Right ventricle myocardium inferior (tissue), 1 donor: ENCODE results near the gene CHST15. TPM values are rescaled to one million over a fixed set of nuclear protein-coding genes. Genes with fewer than 3 reads are reported as not detected.

Experiments
- ATAC-seq: fragments of 200-7000 bp; cut with Tn5 transposase; one replicate; pipeline ENCODE4 v1.9.1; 2020; ENCODE audit warnings: mild to moderate bottlenecking, moderate library complexity
- DNase-seq: peaks from one replicate; pipeline ENCODE4 v3.0.0; 2021; ENCODE audit errors: missing footprints
- intact Hi-C: fragments of 100-400 bp; cut with DNase I; formaldehyde crosslinking; loops from one replicate; pipeline ENCODE4 v1.11.0; 2022
- long read RNA-seq: library from polyadenylated mRNA; unstranded; transcript quantifications from one replicate; pipeline ENCODE4 v2.0.0, GENCODE V29; 2021
- total RNA-seq: library from RNA; stranded (reverse); fragmentation: NEBNext Ultra II Directional; extraction: Animal tissue kit (Norgen Biotek cat#: 25700); gene quantifications from one replicate; pipeline ENCODE4 v1.2.1, GENCODE V29; 2021
- donor health status: DM: no; HTN: yes; CAD: no; lungs with severe emphysema.

CHST15 gene
- total RNA-seq: 3.8 TPM
- long read RNA-seq, partial matches to known transcripts: 1 of 1 reads
- long read RNA-seq, other reads (novel, unspliced or antisense): 0 of 1 reads

- intact Hi-C loops: no loop called here
- DNase-seq: no peak
- ATAC-seq: peak; percentile 41
Measured at GRCh38 chr10:124092860-124093773, at the start of gene CHST15. Gene CHST15 (minus strand): TSS chr10:124093598. CDS start chr10:124046212, 47,386 bp downstream.

- intact Hi-C loops: no loop called here
- ATAC-seq (no peak), DNase-seq (no peak)
Measured at GRCh38 chr10:124142960-124143359, 49.6 kb upstream of the CHST15 start.

GRCh38 chr10:124142006-124142739 lies 48.8 kb upstream of the CHST15 start:
- ATAC-seq (no peak), DNase-seq (no peak)
- intact Hi-C loops: no loop called here

GRCh38 chr10:124138883-124139348 lies 45.5 kb upstream of the CHST15 start:
- peak; percentile 30 for ATAC-seq
- intact Hi-C loops: no loop called here

GRCh38 chr10:124138195-124138882 lies 44.9 kb upstream of the CHST15 start:
- intact Hi-C loops: no loop called here
- DNase-seq: no peak

More at GRCh38 chr10:124138883-124139348, 45.5 kb upstream of the CHST15 start:
- no peak for DNase-seq

GRCh38 chr10:124134251-124134893 lies 41.0 kb upstream of the CHST15 start:
- intact Hi-C loops: no loop called here
- ATAC-seq (no peak), DNase-seq (no peak)

More at GRCh38 chr10:124138195-124138882, 44.9 kb upstream of the CHST15 start:
- ATAC-seq: peak; percentile 71

GRCh38 chr10:124132876-124133275 lies 39.5 kb upstream of the CHST15 start:
- intact Hi-C loops: no loop called here
- ATAC-seq (no peak), DNase-seq (no peak)

- intact Hi-C loops: no loop called here
- no peak for ATAC-seq
- DNase-seq: no peak
Measured at GRCh38 chr10:124132306-124132705, 38.9 kb upstream of the CHST15 start.

- intact Hi-C loops: no loop called here
- ATAC-seq: no peak
- DNase-seq: no peak
Measured at GRCh38 chr10:124131172-124131571, 37.8 kb upstream of the CHST15 start.

- intact Hi-C loops: no loop called here
- ATAC-seq: no peak
- no peak for DNase-seq
Measured at GRCh38 chr10:124130198-124130900, 37.0 kb upstream of the CHST15 start.

GRCh38 chr10:124129471-124129870 lies 36.1 kb upstream of the CHST15 start:
- intact Hi-C loops: no loop called here

GRCh38 chr10:124128811-124129145 lies 35.4 kb upstream of the CHST15 start:
- ATAC-seq: no peak
- DNase-seq: no peak
- intact Hi-C loops: no loop called here

More at GRCh38 chr10:124129471-124129870, 36.1 kb upstream of the CHST15 start:
- no peak for DNase-seq
- ATAC-seq: no peak

- DNase-seq: no peak
- intact Hi-C loops: no loop called here
- ATAC-seq: no peak
Measured at GRCh38 chr10:124127965-124128810, 34.8 kb upstream of the CHST15 start.

GRCh38 chr10:124127563-124127962 lies 34.2 kb upstream of the CHST15 start:
- ATAC-seq: no peak
- no peak for DNase-seq
- intact Hi-C loops: no loop called here

- ATAC-seq (no peak), DNase-seq (no peak)
Measured at GRCh38 chr10:124126983-124127385, 33.6 kb upstream of the CHST15 start.

GRCh38 chr10:124126145-124126982 lies 33.0 kb upstream of the CHST15 start:
- ATAC-seq (no peak), DNase-seq (no peak)
- intact Hi-C loops: no loop called here

More at GRCh38 chr10:124126983-124127385, 33.6 kb upstream of the CHST15 start:
- intact Hi-C loops: no loop called here
